Esophagus squamous epithelium (tissue), 5 donors: Measurements from ENCODE around the gene RALGPS1. TPM values are rescaled to one million over a fixed set of nuclear protein-coding genes. Genes with fewer than 3 reads are reported as not detected.

Source experiments
- DNase-seq: peaks from one replicate; lab custom pipeline; 2025; lab: John Stamatoyannopoulos, UW
- H3K27ac ChIP-seq, 4 donors: fragments of 200-600 bp; sonication (generic); one replicate each; pipeline ENCODE4 v1.5.1; 2016 to 2019; ENCODE audit warnings: mild to moderate bottlenecking in 1 of 4
- H3K27me3 ChIP-seq, 4 donors: fragments of 200-600 bp; sonication (generic); 1 replicate in 3 of 4; 2 replicates in 1 of 4; pipeline versions ENCODE4 v1.5.1 to v1.6.0; 2017 to 2021; ENCODE audit warnings: antibody characterized with exemption in 1 of 4
- H3K36me3 ChIP-seq, 3 donors: fragments of 200-600 bp; sonication (generic); one replicate each; pipeline ENCODE4 v1.5.1; 2016 to 2019
- H3K4me1 ChIP-seq, 3 donors: fragments of 200-600 bp; sonication (generic); one replicate each; pipeline ENCODE4 v1.5.1; 2017 to 2019
- H3K4me3 ChIP-seq, 4 donors: fragments of 200-600 bp; sonication (generic); 1 replicate in 3 of 4; 2 replicates in 1 of 4; pipeline ENCODE4 v1.5.1; 2016 to 2019; ENCODE audit warnings: mild to moderate bottlenecking in 2 of 4, moderate library complexity in 1 of 4
- H3K9me3 ChIP-seq, 3 donors: fragments of 200-600 bp; sonication (generic); one replicate each; pipeline ENCODE4 v1.5.1; 2016 to 2019
- CTCF ChIP-seq, 6 experiments: fragments of 450-650 bp in 4 of 6; fragments of 200-600 bp in 2 of 6; sonication (generic) in 2 of 6; IDR thresholded peaks; one replicate each; pipeline ENCODE4 v1.5.1; 2016 to 2019; ENCODE audit warnings: antibody characterized with exemption in 6 of 6, mild to moderate bottlenecking in 4 of 6, moderate library complexity in 4 of 6
- POLR2A ChIP-seq, 4 donors: fragments of 450-650 bp; IDR thresholded peaks; one replicate each; pipeline ENCODE4 v1.6.1; 2017; ENCODE audit warnings: antibody characterized with exemption in 4 of 4, mild to moderate bottlenecking in 4 of 4, moderate library complexity in 3 of 4
- WGBS, 2 donors: methylation state at CpG; one replicate each; pipeline ENCODE4 v1.1.5; 2018; 5-methylcytosine and 5-hydroxymethylcytosine counted together
- intact Hi-C: fragments of 100-400 bp; cut with DNase I; formaldehyde crosslinking; loops from one replicate; pipeline ENCODE4 v1.15.0; 2022
- total RNA-seq, 4 donors: library from RNA; depleted of rRNA; stranded (reverse); fragments of >200 nt; gene quantifications; one replicate each; pipeline ENCODE4 v1.1.0, GENCODE V29; 2016
- donor health status: DM: yes; HTN: yes; CAD: no.

The RALGPS1 gene
- total RNA-seq, 4 donors from 2014 or later, result 3.0 to 16.4 (median 10.6) TPM

GRCh38 chr9:127090341-127090985, 175.9 kb downstream of the RALGPS1 start:
- Histone ChIP-seq H3K27ac (peak overlapping the region; percentile 39 to 81 (median 80)), H3K36me3 (peaks cover 0 to 59% (median 0%) of the 10 kb centered on the region in 3 donors), H3K9me3 (no peaks in the 10 kb centered on the region), H3K27me3 (no peaks in the 10 kb centered on the region), H3K4me3 (no peak overlapping the region), H3K4me1 (peaks cover 0 to 28% (median 12%) of the 10 kb centered on the region in 3 donors)
- no peak for DNase-seq
- TF ChIP-seq POLR2A (IDR thresholded peaks at IDR 0.05) (no peak), CTCF (IDR thresholded peaks at IDR 0.05) (no peak)
- intact Hi-C loops, result no loop called here
- 58 to 73% methylated on average over 3 of the region's 6 CpGs for WGBS, 2 donors

GRCh38 chr9:127091526-127091925, 176.9 kb downstream of the RALGPS1 start:
- WGBS, 2 donors, result 87 to 90% methylated on average over 2 to 11 of the region's 13 CpGs
- peaks cover 0 to 35% (median 12%) of the 10 kb centered on the region in 3 donors for H3K4me1 ChIP-seq

GRCh38 chr9:127092041-127092608, 177.5 kb downstream of the RALGPS1 start:
- H3K36me3 ChIP-seq, result peaks cover 0 to 61% (median 0%) of the 10 kb centered on the region in 3 donors

More at GRCh38 chr9:127091526-127091925, 176.9 kb downstream of the RALGPS1 start:
- intact Hi-C loops, result no loop called here
- Histone ChIP-seq H3K4me3 (no peak overlapping the region), H3K36me3 (peaks cover 0 to 63% (median 0%) of the 10 kb centered on the region in 3 donors), H3K27me3 (no peaks in the 10 kb centered on the region), H3K27ac (peak overlapping the region in 1 of 4 donors; percentile 80), H3K9me3 (no peaks in the 10 kb centered on the region)
- DNase-seq, result no peak
- TF ChIP-seq POLR2A (IDR thresholded peaks at IDR 0.05), result no peak
- TF ChIP-seq CTCF (IDR thresholded peaks at IDR 0.05), result no peak

GRCh38 chr9:127093319-127094020, 178.9 kb downstream of the RALGPS1 start:
- WGBS, 2 donors, result 94 to 100% methylated on average over 1 to 10 of the region's 17 CpGs
- H3K27me3 ChIP-seq, result no peaks in the 10 kb centered on the region
- H3K4me3 ChIP-seq, result no peak overlapping the region
- no peaks in the 10 kb centered on the region for H3K9me3 ChIP-seq
- H3K4me1 ChIP-seq, result peaks cover 0 to 35% (median 12%) of the 10 kb centered on the region in 3 donors
- no peak for DNase-seq
- H3K36me3 ChIP-seq, result peaks cover 0 to 48% (median 0%) of the 10 kb centered on the region in 3 donors
- intact Hi-C loops, result no loop called here
- H3K27ac ChIP-seq, result no peak overlapping the region
- TF ChIP-seq POLR2A (IDR thresholded peaks at IDR 0.05) (no peak), CTCF (IDR thresholded peaks at IDR 0.05) (no peak)

More at GRCh38 chr9:127092041-127092608, 177.5 kb downstream of the RALGPS1 start:
- Histone ChIP-seq H3K27ac (no peak overlapping the region), H3K4me3 (no peak overlapping the region), H3K4me1 (peaks cover 0 to 35% (median 12%) of the 10 kb centered on the region in 3 donors), H3K9me3 (no peaks in the 10 kb centered on the region), H3K27me3 (no peaks in the 10 kb centered on the region)
- 79 to 89% methylated on average over 11 of the region's 11 CpGs for WGBS, 2 donors
- intact Hi-C loops, result no loop called here
- DNase-seq, result no peak
- no peak for TF ChIP-seq POLR2A (IDR thresholded peaks at IDR 0.05)
- no peak for TF ChIP-seq CTCF (IDR thresholded peaks at IDR 0.05)
